KMS-11 (cell line): ENCODE measurements around the gene HTR1B.
A peak's percentile ranks its signal among the peaks of the same experiment; 100 is the strongest.

Source experiments
- H2AFZ ChIP-seq: fragments of 200-600 bp; sonication (generic); 2 replicates; pipeline ENCODE4 v1.6.1; 2016; ENCODE audit warnings: antibody characterized with exemption, mixed run types, low read depth
- H3K27ac ChIP-seq: fragments of 200-600 bp; sonication (generic); 2 replicates; pipeline ENCODE4 v1.6.1; 2016; ENCODE audit warnings: mild to moderate bottlenecking, mixed run types
- H3K27me3 ChIP-seq: fragments of 200-600 bp; sonication (generic); 2 replicates; pipeline ENCODE4 v1.6.1; 2017; ENCODE audit warnings: mild to moderate bottlenecking, low read depth, mixed run types, moderate library complexity; ENCODE audit not compliant: insufficient read depth
- H3K36me3 ChIP-seq: fragments of 200-600 bp; sonication (generic); 2 replicates; pipeline ENCODE4 v1.6.1; 2017; ENCODE audit warnings: mild to moderate bottlenecking, mixed run types; ENCODE audit not compliant: insufficient read depth
- H3K4me1 ChIP-seq: fragments of 200-600 bp; sonication (generic); 2 replicates; pipeline ENCODE4 v1.6.1; 2016; ENCODE audit warnings: mild to moderate bottlenecking, low read depth, mixed run types; ENCODE audit not compliant: poor library complexity, severe bottlenecking
- H3K4me2 ChIP-seq: fragments of 200-600 bp; sonication (generic); 2 replicates; pipeline ENCODE4 v1.7.0; 2016; ENCODE audit warnings: mild to moderate bottlenecking, mixed run types
- H3K4me3 ChIP-seq: fragments of 200-600 bp; sonication (generic); IDR thresholded peaks from 2 replicates; pipeline ENCODE4 v1.6.1; 2017; ENCODE audit warnings: low read depth, low read length, mixed read lengths; ENCODE audit not compliant: insufficient read depth
- H3K79me2 ChIP-seq: fragments of 200-600 bp; sonication (generic); 2 replicates; pipeline ENCODE4 v1.6.1; 2016; ENCODE audit warnings: low read depth, mixed run types; ENCODE audit not compliant: insufficient read depth
- H3K9ac ChIP-seq: fragments of 200-600 bp; sonication (generic); 2 replicates; pipeline ENCODE4 v1.6.1; 2016; ENCODE audit warnings: mild to moderate bottlenecking, mixed run types
- H4K20me1 ChIP-seq: fragments of 200-600 bp; sonication (generic); 2 replicates; pipeline ENCODE4 v1.6.1; 2016; ENCODE audit warnings: mild to moderate bottlenecking, mixed run types; ENCODE audit not compliant: insufficient read depth
- CTCF ChIP-seq: fragments of 200-600 bp; sonication (generic); conservative IDR thresholded peaks from 2 replicates; pipeline ENCODE4 v1.6.1; 2017; ENCODE audit warnings: low read depth, mild to moderate bottlenecking, antibody characterized with exemption, low read length, moderate library complexity, mixed read lengths

Gene HTR1B

GRCh38 chr6:77492530-77492929, 29.2 kb upstream of the HTR1B start:
- no peaks in the 10 kb centered on the region for H3K27me3 ChIP-seq
- no peak overlapping the region for H3K27ac ChIP-seq
- H3K4me1 ChIP-seq, result no peaks in the 10 kb centered on the region
- H3K4me3 ChIP-seq, result no peak overlapping the region
- no peak for TF ChIP-seq CTCF
- H3K9ac ChIP-seq, result no peak overlapping the region
- no peak overlapping the region for H3K4me2 ChIP-seq
- H3K36me3 ChIP-seq, result no peaks in the 10 kb centered on the region
- no peaks in the 10 kb centered on the region for H3K79me2 ChIP-seq
- H2AFZ ChIP-seq, result no peak overlapping the region
- H4K20me1 ChIP-seq, result no peaks in the 10 kb centered on the region

DNA sequence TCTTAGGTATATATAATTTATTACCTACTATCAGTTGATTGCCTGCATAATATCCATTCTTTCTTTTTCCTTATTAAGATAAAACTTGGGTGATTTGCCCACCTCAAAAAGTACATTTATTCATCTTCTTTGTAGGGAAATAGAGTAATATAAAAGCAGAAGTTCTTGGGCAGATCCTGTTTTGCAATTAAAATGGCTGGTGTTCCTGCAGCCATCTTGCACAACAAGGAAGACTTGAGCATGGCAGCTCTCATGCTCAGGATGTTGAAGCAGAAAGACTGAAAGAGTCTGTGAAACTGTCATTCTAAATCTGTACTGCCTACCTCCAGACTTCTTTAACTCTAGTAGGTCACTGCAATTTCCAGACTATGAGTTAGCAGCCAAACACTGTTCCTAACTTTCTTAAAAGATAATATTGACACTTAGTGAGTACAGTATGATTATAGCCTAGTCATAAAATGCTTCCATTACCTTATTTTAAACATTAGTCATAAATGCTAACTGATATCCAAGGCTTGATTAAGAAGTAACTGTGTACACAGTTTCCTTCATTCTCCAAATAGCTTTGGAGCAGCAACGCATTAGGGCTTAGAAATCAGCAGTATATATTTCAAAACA, 24.6 kb upstream of the HTR1B start:
- Histone ChIP-seq H3K27me3 (no peaks in the 10 kb centered on the region), H3K9ac (no peak overlapping the region), H3K4me1 (no peaks in the 10 kb centered on the region), H4K20me1 (no peaks in the 10 kb centered on the region), H3K36me3 (no peaks in the 10 kb centered on the region), H3K4me3 (no peak overlapping the region), H3K4me2 (no peak overlapping the region), H3K27ac (no peak overlapping the region), H3K79me2 (no peaks in the 10 kb centered on the region), H2AFZ (no peak overlapping the region)
- TF ChIP-seq CTCF, result no peak

DNA sequence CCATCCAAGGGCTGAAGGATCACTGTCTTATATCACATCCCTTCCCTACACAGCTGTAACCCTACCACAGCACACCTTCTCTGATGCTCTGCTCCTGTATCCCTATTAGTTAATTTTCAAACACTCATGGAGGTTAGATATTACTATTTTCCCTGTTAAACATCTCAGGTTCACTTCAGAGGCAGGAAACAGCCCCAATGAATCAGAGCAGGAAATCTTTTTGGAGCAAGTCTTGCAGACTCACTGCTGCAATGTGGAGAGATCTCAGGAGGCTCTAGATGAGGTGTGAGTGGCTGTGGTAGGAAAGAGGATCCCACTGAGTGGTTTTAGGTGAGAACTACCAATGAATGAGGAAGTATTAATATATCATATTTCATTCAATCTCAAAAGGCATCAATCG, 19.7 kb upstream of the HTR1B start:
- no peaks in the 10 kb centered on the region for H3K79me2 ChIP-seq
- H3K27me3 ChIP-seq, result no peaks in the 10 kb centered on the region
- no peak overlapping the region for H3K9ac ChIP-seq
- no peak overlapping the region for H2AFZ ChIP-seq
- no peaks in the 10 kb centered on the region for H4K20me1 ChIP-seq
- no peak overlapping the region for H3K4me3 ChIP-seq
- H3K27ac ChIP-seq, result no peak overlapping the region
- H3K36me3 ChIP-seq, result no peaks in the 10 kb centered on the region
- H3K4me1 ChIP-seq, result no peaks in the 10 kb centered on the region
- H3K4me2 ChIP-seq, result no peak overlapping the region
- no peak for TF ChIP-seq CTCF

- Histone ChIP-seq H3K4me1 (peaks cover 5% of the 10 kb centered on the region), H3K4me2 (no peak overlapping the region), H3K9ac (no peak overlapping the region), H4K20me1 (no peaks in the 10 kb centered on the region), H3K27ac (no peak overlapping the region), H3K4me3 (no peak overlapping the region), H3K27me3 (no peaks in the 10 kb centered on the region), H2AFZ (peak overlapping the region; percentile 80), H3K36me3 (no peaks in the 10 kb centered on the region), H3K79me2 (no peaks in the 10 kb centered on the region)
- TF ChIP-seq CTCF, result no peak
These were observed 11.7 kb upstream of the HTR1B start for GRCh38 chr6:77474973-77475372.
